ENCODE data around the gene GGNBP2.
"Not testable (repeated sequence)": the region's sequence is repeated elsewhere in the genome, so short reads cannot be mapped to it uniquely, and the experiment has no call there.

GGNBP2 gene, protein sequence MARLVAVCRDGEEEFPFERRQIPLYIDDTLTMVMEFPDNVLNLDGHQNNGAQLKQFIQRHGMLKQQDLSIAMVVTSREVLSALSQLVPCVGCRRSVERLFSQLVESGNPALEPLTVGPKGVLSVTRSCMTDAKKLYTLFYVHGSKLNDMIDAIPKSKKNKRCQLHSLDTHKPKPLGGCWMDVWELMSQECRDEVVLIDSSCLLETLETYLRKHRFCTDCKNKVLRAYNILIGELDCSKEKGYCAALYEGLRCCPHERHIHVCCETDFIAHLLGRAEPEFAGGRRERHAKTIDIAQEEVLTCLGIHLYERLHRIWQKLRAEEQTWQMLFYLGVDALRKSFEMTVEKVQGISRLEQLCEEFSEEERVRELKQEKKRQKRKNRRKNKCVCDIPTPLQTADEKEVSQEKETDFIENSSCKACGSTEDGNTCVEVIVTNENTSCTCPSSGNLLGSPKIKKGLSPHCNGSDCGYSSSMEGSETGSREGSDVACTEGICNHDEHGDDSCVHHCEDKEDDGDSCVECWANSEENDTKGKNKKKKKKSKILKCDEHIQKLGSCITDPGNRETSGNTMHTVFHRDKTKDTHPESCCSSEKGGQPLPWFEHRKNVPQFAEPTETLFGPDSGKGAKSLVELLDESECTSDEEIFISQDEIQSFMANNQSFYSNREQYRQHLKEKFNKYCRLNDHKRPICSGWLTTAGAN

DNA sequence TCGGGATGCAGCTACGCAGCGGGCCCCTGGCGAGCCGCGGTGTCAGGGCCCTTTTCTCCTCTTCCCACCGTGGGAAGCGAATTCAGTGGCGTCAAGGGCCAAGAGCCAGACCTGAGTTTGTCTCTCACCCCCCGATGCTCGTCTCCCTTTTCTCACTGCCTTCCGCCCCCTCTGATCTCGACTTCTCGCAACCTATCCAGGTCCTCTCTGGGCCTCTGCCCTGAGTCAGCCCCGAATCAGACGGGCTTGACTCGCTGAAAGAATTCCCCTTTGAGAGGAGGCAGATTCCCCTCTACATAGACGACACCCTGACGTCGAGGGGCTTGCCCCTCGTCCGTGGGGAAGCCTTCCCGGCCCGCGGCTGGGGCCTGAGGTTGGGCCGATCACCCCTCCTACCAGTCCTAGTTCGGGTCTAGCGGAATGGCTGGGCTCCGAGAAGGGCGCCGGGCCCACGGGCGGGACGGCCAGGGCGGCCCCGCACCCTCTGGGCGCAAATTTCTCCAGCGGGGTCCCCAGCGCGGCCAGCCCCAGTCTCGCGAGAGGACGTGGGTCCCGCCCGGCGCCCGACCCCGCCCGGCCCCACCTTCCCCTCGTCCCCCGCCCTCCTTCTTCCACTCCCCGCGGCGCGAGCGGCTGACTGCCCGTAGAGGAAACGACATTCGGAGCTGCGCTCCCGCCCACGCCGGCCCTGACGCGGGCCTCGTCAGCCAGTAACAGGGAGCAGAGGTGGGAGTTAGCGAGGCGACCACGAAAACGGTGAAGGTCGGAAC lies at the start of gene GGNBP2:
Gene GGNBP2 (plus strand): TSS at position 613 of the 770 bp plus-strand sequence. CDS start 806 bp downstream, outside the sequence.
- peak; percentile 93 for DNase-seq

DNA sequence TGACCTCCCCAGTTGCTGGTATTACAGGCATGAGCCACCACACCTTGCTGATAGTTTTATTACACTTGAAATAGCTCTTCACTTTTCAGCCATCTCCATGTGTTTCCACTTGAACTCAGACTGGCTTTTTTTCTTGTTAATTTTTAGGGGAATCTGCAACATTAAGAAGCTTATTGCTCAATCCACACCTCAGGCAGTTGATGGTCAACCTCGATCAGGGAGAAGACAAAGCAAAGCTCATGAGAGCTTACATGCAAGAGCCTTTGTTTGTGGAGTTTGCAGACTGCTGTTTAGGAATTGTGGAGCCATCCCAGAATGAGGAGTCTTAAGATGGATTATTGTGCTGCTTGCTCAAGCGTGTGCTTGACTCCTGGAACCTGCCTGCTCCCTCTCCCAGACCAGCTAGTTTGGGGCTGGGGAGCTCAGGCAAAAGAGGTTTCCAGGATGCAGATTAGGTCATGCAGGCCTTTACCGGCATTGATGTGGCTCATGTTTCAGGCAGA lies 49.6 kb upstream of the GGNBP2 start:
- DNase-seq: no peak

DNA sequence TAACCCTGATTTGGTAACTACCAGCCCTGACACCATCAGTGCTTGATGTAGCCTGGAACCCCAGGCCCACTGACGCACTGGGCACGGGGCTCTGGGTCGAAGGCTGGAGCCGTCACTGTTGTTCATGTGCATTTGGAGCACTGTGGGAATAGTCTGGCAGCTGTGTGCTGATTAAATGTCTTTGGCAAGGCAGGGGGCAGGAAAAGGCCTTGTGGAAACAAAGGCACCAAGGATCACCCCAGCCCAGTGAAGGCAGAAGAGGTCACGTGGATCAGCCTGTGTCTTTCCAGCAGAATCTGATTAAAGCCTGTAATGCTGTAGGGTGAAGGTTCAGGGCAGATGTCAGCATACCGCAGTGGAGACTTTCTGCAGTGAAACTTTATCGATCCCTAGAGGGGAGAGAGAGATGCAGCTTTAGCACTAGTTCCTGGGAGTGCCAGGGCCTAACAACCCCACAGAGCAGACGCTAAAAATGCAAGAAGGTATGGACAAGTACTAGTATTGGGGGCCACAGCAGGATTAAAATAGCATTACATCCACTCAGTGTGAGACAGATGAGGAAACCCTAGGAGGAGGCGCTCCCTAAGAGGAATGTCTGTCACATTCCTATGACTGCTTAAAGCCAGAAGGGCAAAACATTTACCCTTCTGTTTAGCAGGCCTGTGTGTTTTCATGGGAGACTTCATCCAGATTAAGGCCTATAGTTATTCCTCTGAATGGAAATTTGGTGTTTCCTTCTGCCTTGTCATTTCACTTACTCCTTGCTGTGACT lies 48.5 kb upstream of the GGNBP2 start:
- DNase-seq: no peak

DNA sequence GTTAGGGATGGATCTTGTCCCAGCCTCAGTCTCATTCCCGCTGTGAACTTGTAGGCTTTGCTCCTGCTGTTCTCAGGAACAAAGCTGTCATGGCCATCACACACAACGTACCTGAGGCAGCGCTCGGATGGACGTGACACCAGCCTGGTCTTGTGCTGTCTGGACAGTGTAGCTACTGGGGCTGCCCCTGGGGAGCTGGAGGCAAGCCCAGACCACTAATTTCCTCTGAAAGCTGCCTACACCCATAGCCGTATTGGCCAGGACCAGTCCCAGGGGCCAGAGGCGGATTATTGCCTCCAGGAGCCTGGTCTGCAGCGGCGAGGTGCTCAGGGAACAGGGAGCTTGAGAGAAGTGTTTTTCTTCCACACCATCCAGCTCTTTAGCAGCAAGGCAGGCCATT lies 46.6 kb upstream of the GGNBP2 start:
- DNase-seq: no peak

DNA sequence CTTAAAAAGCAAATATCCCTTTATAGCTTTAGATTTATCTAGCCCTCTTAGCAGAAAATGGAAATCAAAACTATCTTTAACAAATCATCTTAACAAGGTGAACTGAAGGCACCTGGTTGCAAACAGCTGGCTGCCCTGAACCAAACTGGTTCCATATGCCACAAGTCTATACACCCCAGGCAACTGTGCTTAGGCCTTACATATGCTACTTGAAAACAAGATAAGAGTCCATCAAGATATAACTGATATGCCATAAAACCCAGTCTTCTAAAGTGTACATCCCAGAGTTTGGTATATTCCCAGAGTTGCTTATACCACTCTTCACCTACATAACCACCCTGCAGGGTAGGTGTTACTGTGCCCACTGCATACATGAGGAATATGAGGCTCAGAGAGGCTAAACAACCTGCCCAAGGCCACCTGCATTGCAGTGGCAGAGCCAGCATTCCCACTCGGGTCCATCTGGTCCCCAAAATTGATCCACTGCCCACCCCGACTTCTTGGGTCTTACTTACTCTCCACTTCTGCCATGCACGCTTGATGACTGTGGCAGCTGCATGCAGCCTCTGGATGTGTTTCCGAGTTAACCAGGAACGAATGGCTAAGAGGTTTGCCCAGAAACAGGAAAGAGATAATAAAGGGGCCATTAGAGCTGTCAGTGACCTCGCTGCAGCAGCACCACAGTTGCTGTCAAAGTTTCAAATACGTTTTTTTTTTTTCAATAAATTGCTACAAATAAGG lies 46.0 kb upstream of the GGNBP2 start:
- no peak for DNase-seq

DNA sequence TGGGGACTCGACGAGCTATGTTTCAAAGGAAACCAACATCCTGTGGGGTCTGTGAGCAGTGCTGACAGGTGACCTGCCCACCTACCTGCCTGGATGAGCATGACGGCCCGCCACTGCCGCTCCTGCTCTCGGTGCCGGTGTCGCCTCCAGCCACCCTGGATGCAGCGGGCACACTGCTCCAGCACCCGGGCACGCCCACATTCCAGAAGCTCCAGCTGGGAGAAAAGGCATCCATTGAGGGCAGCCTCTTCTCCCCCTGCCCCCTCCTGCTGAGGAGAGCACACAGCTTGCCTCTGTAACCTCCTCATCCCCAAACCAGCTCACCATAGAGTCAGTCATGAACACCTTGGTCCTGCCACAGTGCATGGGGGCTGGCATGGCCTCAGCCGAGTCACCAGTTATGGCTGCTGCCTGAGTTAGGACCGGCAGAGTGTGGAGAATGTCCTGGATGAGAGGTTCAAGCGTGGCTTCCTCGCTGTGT lies 43.9 kb upstream of the GGNBP2 start:
- no peak for DNase-seq

DNA sequence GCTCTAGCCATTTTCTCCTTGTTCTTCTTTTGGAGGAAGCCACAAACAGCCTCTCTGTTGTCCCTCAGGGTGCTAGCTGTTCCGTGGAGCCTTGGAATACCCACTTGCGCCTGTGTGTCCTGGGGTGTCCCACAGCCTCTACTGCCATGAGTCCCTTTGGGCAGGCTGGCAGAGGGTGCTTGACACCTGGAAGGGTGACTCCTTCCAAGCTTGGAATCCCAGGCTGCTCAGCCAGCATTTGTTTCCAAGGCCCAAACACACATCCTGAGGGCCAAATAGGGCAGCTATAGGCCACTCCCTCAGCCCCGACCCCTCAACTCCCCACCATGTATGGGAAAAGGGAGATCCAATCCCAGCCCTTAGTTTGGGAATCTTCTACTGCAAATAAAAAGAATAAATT lies 43.4 kb upstream of the GGNBP2 start:
- DNase-seq: no peak

DNA sequence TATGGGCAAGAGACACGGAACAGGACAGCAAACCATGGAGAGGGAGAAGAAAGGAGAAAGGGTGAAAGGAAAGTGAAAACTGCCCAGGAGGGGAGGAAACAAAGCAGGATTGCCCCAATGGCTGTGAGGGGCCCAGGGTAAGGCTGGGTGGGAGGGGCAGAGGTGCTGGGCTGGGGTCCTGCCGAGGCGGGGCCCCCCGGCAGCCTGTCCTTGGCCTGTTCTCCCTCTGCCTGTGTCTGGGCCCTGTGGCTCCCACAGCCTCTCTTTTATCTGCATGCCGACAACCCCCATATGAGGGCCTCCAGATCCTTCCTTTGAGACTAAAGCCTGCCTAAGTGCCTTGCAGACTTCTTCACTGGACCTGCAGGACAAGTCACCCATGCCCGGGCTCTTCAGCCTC lies 42.8 kb upstream of the GGNBP2 start:
- no peak for DNase-seq

DNA sequence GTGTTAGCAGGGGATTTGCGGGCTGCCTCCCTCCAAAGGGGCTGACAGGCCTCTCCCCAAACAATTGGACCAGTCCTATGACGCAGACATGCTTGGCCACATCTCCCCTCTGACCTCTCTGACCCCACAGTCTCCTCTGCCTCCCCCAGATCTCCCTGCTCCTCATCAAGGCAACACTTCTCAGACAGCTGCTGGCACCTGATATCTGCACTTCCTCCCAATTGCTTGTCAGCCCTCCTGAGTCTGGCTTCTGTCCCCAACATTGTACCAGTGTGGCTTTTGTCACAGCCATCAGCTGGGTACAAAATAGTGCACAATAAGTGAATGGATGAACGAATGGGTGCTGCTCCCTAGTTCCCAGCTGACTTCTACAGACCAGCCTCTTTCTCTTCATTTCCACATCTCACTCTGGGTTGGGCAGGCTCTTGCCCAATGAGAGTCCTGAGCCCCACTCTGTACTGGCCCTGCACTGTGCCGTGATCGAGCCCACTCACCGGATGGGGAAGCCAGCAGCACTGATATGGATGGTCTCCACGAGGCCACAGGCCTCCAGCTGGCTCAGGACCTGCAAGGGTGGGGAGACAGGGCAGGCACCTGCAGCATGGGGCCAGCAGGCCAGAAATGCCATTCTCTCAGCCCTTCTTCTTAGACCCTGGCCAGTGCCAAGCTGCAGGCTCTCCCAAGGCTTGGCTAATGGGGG lies 41.1 kb upstream of the GGNBP2 start:
- DNase-seq: no peak

DNA sequence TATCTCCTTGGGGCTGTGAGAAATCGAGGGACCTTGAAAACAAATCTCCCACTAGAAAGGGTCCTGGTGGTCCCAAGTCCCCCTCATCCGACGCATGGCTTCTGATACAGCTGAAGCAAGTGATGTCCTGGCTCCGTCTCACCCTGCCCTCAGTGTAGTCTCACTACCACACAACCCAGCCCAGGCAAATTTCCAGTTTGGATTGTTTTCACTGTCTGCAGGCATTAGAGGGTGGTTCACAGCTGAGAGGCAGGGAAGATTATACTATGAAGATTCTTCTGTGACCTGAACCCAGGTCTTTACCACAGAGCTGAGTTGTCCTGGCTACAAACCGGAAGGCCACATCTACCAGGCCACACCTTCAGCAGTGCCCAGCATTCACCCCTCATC lies 40.6 kb upstream of the GGNBP2 start:
- no peak for DNase-seq

DNA sequence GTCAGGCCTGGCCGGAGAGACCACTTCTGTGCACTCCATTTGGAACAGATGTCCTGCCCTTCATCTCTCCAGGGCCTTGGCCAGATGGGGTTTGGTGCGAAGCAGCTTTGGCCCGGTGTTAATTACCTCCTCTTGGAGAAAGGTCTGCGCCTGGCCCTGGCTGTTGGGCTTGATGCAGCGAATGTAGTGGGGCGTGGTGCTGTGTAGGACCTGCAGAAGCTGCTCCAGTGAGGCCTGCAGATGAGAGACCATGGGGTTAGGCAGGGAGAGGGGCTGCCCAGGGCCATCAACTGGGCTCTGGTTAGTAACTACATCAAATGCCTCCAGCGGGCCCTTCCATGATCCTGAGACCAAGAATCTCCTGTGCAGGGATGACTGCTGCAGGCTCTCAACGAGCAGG lies 39.5 kb upstream of the GGNBP2 start:
- no peak for DNase-seq

DNA sequence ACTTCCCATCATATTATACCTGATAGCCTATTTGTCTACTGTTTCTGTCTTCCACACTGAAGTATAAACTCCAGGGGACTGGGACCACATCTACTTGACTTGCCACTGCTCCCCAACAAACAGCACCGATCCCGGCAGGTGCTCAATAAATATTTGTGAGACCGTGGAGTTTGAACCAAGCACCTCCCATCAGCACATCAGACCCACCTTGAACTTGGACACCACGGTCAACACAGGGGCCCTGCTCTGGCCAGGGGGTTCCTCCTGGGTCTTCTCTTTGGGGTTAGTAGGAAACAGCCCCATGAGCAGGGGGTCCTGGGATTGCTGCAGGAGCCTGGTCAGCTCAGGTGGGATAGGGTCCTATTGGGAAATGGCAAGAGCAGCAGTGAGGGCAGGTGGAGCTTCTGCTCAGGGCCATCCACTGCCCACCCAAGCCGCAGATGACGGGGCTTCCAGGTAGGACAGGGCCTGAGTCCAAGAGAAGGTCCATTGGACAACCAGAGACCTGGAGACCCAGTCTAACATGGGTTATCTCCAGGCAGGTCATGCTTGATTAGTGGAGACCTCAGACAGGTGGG lies 38.4 kb upstream of the GGNBP2 start:
- DNase-seq: no peak

DNA sequence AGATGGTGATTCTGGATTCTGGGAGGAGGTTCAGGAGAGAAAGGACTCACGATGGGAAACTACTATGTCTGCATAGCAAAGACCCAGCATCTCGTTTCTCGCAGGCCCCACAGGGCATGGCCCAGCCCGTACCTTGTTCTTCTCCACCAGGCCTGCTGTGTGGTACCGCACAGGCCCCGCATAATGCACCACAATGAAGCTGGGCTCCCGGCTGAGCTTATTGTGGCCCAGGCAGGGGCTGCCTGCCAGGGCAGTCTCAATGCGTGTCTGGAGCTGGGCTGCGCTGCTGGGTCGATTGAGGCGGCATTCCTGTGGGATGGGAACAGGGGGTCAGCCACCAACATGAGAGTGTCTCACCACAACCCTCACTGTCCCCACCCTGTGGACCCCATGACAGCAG lies 37.9 kb upstream of the GGNBP2 start:
- DNase-seq: no peak

DNA sequence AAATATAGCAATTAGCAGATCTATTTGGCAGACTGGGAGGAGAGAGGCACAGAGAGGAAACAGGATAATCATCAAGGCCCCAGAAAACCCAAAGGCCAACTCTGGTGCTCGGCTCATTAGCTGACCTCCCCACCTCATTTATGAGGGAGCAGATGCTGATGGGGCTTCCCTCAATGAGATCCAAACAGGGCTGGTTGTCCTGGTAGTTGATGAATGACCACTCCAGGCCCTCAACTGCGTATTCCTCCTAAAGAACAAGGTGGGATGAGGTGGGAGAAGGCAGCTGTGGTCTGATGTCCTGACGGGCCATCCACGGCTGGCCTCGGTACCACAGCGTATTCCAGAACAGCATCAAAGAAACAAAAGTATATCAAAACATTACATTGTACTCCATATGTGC lies 37.5 kb upstream of the GGNBP2 start:
- DNase-seq: no peak

DNA sequence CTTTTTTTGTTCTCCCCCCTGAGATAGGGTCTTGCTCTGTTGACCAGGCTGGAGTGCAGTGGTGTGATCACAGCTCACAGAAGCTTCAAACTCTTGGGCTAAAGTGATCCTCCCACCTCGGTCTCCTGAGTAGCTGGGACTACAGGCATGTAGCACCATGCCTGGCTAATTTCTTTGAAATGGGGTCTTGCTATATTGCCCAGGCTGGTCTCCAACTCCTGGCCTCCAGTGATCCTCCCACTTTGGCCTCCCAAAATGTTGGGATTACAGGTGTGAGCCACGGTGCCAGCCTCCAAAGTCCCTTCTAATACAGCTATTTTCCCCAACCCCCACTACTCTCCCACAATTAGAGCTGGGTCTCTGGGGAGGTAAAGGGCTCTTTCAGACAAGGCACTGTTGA lies 36.3 kb upstream of the GGNBP2 start:
- DNase-seq: not testable (repeated sequence)

DNA sequence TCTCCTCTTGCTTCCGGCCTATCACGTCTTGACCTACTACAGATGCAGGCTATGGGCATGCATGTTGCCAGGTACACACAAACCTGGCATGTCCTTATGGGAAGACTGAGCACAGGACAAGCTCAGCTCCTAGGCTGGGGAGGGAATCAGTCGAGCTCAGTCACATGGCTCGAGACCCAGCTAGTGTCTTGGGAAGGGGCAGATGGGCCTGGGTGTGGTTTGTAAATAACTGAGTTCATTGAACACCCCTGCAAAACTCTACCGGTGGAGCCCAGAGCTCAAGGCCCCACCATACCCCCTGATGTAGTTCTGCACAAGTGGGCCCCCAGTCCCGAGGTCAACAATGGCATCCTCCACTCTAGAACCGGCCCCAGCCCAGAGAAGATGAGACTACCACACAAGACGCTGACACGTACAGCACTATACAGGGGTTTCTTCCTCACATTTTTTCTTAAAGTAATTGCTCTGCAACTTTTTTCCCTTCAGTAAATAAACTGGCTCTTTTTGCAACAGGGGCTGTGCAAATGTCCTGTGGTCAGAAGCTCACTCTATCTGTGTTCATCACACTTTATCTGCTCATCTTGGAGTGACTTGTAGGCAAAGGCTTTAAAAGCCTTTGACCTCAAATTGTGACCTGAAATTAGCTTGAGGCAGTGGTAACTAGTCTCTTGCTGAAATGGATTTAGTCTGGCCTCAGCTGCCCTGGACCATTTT lies 35.3 kb upstream of the GGNBP2 start:
- DNase-seq: no peak

DNA sequence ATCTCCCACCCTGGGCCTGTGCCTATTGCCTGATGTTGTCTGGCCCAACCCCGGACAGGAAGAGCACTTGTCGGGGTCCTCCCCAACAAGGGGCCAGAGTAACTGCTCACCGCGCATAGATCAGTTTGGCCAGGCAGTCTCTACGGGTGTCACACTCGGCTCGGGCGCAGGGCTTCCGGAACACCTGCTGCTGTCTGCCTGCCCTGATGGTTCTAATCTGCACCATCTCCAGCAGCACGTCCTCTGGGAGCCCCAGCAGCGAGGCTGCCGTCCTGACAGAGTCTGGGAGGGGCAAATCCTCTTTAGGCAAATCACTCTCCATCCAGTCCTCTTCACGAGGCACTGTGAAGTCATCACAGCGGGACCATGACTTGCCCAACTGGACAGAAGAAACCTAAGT lies 34.1 kb upstream of the GGNBP2 start:
- no peak for DNase-seq

DNA sequence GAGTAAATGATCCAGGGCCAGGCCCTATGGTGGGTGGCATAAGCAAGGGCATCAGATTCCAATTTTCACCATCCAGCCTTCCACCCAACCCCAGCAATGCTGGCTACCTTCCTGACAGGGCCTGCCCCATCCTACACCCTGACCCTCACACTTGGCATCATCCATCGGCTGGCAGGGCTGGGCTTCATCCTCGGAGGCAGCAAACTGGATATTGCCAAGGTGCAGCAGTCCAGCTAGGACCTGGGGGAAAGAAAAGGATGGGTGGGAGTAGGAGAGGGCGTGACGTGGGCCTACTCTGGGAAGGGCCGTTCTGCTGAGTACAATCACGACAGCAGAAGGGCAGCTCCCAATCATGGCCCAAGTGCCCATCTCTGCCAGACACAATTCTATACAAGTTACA lies 33.5 kb upstream of the GGNBP2 start:
- DNase-seq: no peak

DNA sequence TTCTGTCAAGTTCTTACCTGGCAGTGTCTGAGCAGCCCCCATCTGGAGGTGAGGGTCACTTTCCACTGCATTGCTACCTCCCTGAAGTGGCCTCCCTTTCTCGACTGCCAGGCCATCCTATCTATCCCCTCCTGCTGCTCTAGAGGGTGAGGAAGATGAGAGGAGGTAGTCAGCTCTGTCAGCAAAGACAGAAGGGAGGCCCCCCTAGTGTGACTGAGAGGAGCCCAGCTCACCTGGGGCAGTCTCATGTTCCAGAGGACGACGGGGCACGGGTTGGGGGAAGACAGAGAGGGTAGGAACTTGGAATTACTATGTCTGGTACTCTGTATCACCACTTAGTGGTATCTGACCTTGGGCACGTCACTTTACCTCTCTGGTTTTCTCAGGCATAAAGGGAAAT lies 32.1 kb upstream of the GGNBP2 start:
- no peak for DNase-seq

DNA sequence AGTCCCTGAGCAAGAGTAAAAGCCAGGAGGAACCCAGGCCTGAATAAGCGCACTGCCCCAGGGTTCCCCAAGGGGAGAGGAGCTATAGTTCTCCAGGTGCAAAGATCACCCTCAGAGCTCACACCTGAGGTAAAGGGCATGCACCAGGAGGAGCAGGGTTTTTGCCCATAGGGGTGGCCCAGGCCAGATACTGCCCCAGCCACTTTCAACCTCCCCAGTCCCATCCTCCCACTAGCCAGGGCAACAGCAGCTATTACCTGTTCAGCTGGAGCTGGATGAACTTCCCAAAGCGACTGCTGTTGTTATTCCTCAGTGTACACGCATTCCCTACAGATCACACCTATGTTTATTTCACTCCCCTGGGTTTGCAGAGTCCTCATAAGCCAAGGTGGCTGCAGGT lies 29.9 kb upstream of the GGNBP2 start:
- DNase-seq: no peak
